ENCODE measurements around the gene SMAD3. TPM values are rescaled to one million over a fixed set of nuclear protein-coding genes. Genes with fewer than 3 reads are reported as not detected.
A peak's percentile ranks its signal among the peaks of the same experiment; 100 is the strongest.

SMAD3 gene
- total RNA-seq, 3 donors from 2014 or later = 38.5 to 76.3 (median 44.9) TPM

DNA sequence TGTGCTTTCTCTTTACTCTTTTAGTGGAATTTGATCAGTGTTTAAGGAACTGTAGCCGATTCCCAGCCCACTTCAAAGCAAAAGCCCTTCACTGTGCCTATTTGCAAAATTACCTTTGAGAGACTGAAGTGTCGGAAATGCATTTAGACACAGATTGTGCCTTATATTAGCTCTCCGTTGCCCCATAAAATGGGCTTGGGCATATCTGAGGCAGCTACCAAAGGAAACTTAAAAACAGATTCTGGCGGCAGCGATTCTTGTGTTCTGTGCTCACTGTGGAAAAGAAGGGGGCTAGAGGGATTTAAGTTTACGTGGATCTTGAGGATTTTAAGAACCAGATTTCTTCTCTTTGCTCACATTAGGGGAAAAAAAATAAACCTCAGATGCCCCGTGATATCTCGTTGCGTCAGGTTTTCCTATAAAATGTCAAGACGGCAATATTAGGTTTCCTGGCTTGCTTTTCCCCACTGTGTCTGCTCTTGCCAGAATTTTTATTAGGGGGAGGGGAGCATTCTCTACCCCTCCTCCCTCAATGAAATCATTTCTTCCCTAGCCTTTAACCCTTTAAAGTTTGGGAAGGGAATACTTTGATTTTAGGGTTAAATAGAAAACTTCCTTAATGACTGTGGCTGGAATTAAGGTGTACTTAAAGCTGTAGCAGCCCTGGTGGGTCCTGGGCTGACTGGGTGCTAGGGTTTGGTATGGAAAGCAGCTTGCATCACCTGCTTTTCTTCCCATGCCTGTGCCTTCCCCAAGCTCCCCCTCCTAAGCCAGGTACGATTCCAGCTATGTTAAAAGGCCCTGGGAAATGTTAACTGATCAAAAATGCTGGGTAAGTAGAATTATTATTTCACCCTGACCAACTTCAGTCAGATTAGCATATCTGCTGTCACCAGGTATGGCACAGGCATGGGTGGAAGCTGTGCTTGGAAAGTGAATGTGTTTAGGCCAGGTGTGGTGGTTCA lies 73.8 kb downstream of the SMAD3 start:
- no peak for ATAC-seq

DNA sequence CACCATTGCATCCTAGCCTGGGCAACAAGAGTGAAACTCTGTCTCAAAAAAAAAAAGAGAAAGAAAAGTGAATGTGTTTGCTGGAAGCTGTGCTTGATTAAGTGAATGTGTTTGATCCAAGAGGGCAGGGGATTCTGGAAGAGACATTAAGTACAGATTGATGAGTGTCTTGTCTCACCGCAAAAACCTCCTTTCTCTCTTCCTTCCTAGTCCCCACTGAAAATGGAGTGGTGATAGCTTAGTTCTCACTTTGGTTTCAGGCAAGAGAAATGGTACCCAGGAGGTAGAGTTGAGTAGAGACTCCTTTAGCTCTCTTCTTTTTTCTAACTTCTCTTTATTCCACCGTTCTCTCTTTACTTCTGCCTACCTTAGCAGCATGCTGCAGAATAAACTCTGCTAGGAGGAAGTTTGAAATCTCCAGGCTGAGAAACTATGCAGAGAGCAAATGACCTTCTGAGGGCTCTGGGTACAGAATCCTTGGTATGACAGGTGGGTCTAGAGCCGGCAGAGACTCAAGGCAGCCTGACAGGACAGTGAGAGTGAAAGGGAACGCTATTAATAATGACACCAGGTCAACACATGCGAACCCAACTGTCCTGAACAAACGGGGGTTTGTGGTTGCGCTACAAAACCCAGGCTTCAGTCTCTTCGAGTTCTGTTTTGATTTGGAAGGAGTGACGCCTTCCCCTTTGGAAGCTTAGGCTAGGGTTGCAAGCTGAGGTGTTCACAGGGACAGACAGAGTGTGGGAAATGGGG lies 74.9 kb downstream of the SMAD3 start:
- no peaks in the 10 kb centered on the region for H3K36me3 ChIP-seq (ENCODE audit: low read depth)
- ATAC-seq = no peak
- intact Hi-C loops (cut with DNase I, micrococcal nuclease) = no loop called here
- H3K9me3 ChIP-seq = no peaks in the 10 kb centered on the region
- H3K4me3 ChIP-seq = no peak overlapping the region
- H3K4me1 ChIP-seq (ENCODE audit: low read depth) = peaks cover 14% of the 10 kb centered on the region
- DNase-seq = no peak
- TF ChIP-seq, protein P1, sequence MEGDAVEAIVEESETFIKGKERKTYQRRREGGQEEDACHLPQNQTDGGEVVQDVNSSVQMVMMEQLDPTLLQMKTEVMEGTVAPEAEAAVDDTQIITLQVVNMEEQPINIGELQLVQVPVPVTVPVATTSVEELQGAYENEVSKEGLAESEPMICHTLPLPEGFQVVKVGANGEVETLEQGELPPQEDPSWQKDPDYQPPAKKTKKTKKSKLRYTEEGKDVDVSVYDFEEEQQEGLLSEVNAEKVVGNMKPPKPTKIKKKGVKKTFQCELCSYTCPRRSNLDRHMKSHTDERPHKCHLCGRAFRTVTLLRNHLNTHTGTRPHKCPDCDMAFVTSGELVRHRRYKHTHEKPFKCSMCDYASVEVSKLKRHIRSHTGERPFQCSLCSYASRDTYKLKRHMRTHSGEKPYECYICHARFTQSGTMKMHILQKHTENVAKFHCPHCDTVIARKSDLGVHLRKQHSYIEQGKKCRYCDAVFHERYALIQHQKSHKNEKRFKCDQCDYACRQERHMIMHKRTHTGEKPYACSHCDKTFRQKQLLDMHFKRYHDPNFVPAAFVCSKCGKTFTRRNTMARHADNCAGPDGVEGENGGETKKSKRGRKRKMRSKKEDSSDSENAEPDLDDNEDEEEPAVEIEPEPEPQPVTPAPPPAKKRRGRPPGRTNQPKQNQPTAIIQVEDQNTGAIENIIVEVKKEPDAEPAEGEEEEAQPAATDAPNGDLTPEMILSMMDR (IDR thresholded peaks at IDR 0.05) = no peak

More for the DNA sequence above, 73.8 kb downstream of the SMAD3 start:
- TF ChIP-seq, protein P1 (IDR thresholded peaks at IDR 0.05) = no peak
- Histone ChIP-seq H3K36me3 (ENCODE audit: low read depth) (no peaks in the 10 kb centered on the region), H3K4me3 (no peak overlapping the region), H3K4me1 (ENCODE audit: low read depth) (peaks cover 20% of the 10 kb centered on the region), H3K9me3 (no peaks in the 10 kb centered on the region)
- intact Hi-C loops (cut with DNase I, micrococcal nuclease) = no loop called here
- no peak for DNase-seq

DNA sequence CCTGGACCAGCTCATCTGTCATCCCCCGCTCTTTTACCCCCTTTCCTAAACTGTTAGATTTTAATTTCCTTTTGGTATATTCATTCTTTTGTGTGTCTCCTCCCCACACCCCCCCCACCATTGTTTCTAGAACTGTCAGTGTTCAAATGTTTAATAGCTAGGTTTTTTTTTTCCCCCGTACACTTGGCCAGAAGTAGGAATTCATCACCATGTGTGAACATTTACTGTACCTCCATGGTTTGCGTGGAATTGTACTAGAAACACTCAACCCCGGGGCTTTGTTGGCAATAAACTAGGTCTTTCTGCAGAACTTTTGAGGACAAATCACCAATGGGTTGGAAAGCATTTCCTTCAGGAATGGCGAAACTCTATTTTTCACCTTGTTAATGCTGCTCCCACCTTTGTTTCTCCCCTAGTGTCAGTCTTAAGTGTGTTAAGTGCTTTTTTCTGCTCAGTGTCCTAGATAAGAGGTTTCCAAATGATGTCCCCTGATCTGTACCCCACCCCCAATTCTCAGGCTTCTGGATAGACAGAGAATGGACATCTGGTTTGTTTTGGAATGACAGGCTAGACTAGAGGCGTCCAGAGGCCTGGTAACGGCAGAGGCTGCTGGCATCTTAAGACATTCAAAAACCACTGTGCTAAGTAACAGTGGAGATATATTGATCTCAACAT lies 76.8 kb downstream of the SMAD3 start:
- TF ChIP-seq, protein P1 (IDR thresholded peaks at IDR 0.05) = no peak
- DNase-seq = no peak

DNA sequence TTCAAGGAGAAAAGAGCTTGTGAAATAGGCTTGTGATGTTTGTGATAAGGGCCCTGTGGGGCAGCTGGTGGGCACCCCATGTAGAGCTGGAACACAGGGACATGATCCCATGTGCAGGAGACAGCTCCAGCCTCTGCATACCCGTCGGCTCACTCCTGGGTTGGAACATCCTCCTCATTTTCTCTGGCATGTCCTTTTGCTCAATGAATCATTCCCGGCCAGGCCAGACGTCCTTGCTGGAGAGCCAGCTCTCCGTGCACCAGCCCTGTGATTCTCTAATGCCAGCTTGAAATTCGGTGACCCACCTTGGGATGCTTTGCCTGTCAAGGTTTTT lies 77.3 kb downstream of the SMAD3 start:
- DNase-seq = peak in 1 of 3 donors; percentile 31
- TF ChIP-seq, protein P1 (IDR thresholded peaks at IDR 0.05) = no peak
- Histone ChIP-seq H3K4me1 (ENCODE audit: low read depth) (peaks cover 30% of the 10 kb centered on the region), H3K36me3 (ENCODE audit: low read depth) (no peaks in the 10 kb centered on the region), H3K4me3 (no peak overlapping the region), H3K9me3 (no peaks in the 10 kb centered on the region)
- ATAC-seq = no peak
- intact Hi-C loops (cut with DNase I, micrococcal nuclease) = no loop called here

More for the DNA sequence above, 76.8 kb downstream of the SMAD3 start:
- Histone ChIP-seq H3K4me3 (no peak overlapping the region), H3K9me3 (no peaks in the 10 kb centered on the region), H3K4me1 (ENCODE audit: low read depth) (peaks cover 29% of the 10 kb centered on the region), H3K36me3 (ENCODE audit: low read depth) (no peaks in the 10 kb centered on the region)
- ATAC-seq = no peak
- intact Hi-C loops (cut with DNase I, micrococcal nuclease) = no loop called here

DNA sequence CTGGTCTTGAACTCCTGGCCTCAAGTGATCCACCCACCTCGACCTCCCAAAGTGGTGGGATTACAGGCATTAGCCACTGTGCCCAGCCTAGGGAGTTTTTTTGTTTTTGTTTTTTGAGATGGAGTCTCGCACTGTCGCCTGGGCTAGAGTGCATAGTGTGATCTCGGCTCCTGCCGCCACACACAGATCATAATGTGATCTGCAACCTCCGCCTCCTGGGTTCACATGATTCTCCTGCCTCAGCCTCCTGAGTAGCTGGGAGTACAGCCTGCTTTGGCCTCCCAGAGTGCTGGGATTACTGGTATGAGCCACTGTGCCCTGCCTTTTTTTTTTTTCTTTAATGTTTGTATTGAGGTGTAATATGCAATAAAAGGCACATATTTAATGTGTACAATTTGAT lies 78.2 kb downstream of the SMAD3 start:
- Histone ChIP-seq H3K4me1 (ENCODE audit: low read depth) (peaks cover 38% of the 10 kb centered on the region), H3K36me3 (ENCODE audit: low read depth) (no peaks in the 10 kb centered on the region), H3K4me3 (no peak overlapping the region), H3K9me3 (no peaks in the 10 kb centered on the region)
- TF ChIP-seq, protein P1 (IDR thresholded peaks at IDR 0.05) = no peak
- intact Hi-C loops (cut with DNase I, micrococcal nuclease) = no loop called here
- DNase-seq (peak in 1 of 3 donors; percentile 17), ATAC-seq (no peak)

Data from mucosa of descending colon (tissue), 3 donors.